SK-N-SH (cell line): ENCODE data around the gene GPR146. TPM values are rescaled to one million over a fixed set of nuclear protein-coding genes. Genes with fewer than 3 reads are reported as not detected.

Experiments used
- CTCF ChIA-PET: fragments of 300-600, 350-600 bp; formaldehyde crosslinking; extraction: SDS; loops from one replicate; lab custom pipeline; 2021; lab: Yijun Ruan, JAX
- POLR2A ChIA-PET: fragments of 350-600 bp; sonication (Branson Sonifier 250); formaldehyde crosslinking; extraction: SDS; loops from one replicate; lab custom pipeline; 2020; ENCODE audit warnings: antibody characterized with exemption, inconsistent platforms; lab: Yijun Ruan, JAX
- DNase-seq: peaks from one replicate; pipeline ENCODE4 v3.0.0; 2012
- H2AFZ ChIP-seq: fragments of 200-600 bp; sonication (generic); 2 replicates; pipeline ENCODE4 v1.8.1; 2016; ENCODE audit warnings: antibody characterized with exemption, mild to moderate bottlenecking, low read depth
- H3F3A ChIP-seq: fragments of 200-600 bp; sonication (generic); replicated peaks from 2 replicates; pipeline ENCODE3; 2016; ENCODE audit warnings: antibody characterized with exemption, mild to moderate bottlenecking; ENCODE audit not compliant: insufficient read depth
- H3K27ac ChIP-seq, 2 experiments: fragments of 200-500 bp in 1 of 2; fragments of 200-600 bp in 1 of 2; sonication (Bioruptor generic) in 1 of 2; sonication (generic), shearing (Covaris generic) in 1 of 2; 2 replicates each; pipeline versions ENCODE4 v1.5.1 to v1.6.1; 2014 to 2016; ENCODE audit warnings: low read depth in 2 of 2, inconsistent platforms in 1 of 2, low read length in 1 of 2, mild to moderate bottlenecking in 1 of 2, mixed read lengths in 1 of 2
- H3K27me3 ChIP-seq: fragments of 200-600 bp; sonication (generic), shearing (Covaris generic); 2 replicates; pipeline ENCODE4 v1.6.1; 2016; ENCODE audit warnings: mixed run types; ENCODE audit not compliant: insufficient read depth
- H3K36me3 ChIP-seq, 2 experiments: fragments of 200-500 bp in 1 of 2; fragments of 200-600 bp in 1 of 2; sonication (Bioruptor generic) in 1 of 2; sonication (generic) in 1 of 2; replicated peaks in 1 of 2; 2 replicates each; pipeline versions ENCODE3 to v1.5.1; 2014 to 2016; ENCODE audit warnings: low read length in 1 of 2, mild to moderate bottlenecking in 1 of 2; ENCODE audit not compliant: insufficient read depth in 2 of 2, control insufficient read depth in 1 of 2
- H3K4me1 ChIP-seq, 2 experiments: fragments of 200-500 bp in 1 of 2; fragments of 200-600 bp in 1 of 2; sonication (Bioruptor generic) in 1 of 2; sonication (generic), shearing (Covaris generic) in 1 of 2; 2 replicates each; pipeline versions ENCODE4 v1.5.1 to v1.6.1; 2014 to 2016; ENCODE audit warnings: low read depth in 1 of 2, low read length in 1 of 2, mixed run types in 1 of 2; ENCODE audit not compliant: insufficient read depth in 2 of 2, control insufficient read depth in 1 of 2
- H3K4me2 ChIP-seq: fragments of 200-600 bp; sonication (generic), shearing (Covaris generic); 2 replicates; pipeline ENCODE4 v1.6.1; 2017; ENCODE audit warnings: mixed run types
- H3K4me3 ChIP-seq, 2 experiments: fragments of 200-500 bp in 1 of 2; fragments of 200-600 bp in 1 of 2; sonication (Bioruptor generic) in 1 of 2; sonication (generic), shearing (Covaris generic) in 1 of 2; 2 replicates each; pipeline versions ENCODE4 v1.5.1 to v1.8.1; 2014 to 2016; ENCODE audit warnings: low read depth in 2 of 2, inconsistent platforms in 1 of 2, low read length in 1 of 2, mild to moderate bottlenecking in 1 of 2, mixed read lengths in 1 of 2, moderate library complexity in 1 of 2
- H3K79me2 ChIP-seq: fragments of 200-600 bp; sonication (generic); 2 replicates; pipeline ENCODE4 v1.8.1; 2017; ENCODE audit warnings: mild to moderate bottlenecking; ENCODE audit not compliant: insufficient read depth
- H3K9ac ChIP-seq: fragments of 200-600 bp; sonication (generic); 2 replicates; pipeline ENCODE4 v1.6.1; 2017; ENCODE audit warnings: mixed run types
- H3K9me2 ChIP-seq: fragments of 200-600 bp; sonication (generic); 2 replicates; pipeline ENCODE4 v1.6.1; 2017; ENCODE audit warnings: mixed run types
- H3K9me3 ChIP-seq: fragments of 200-600 bp; sonication (generic); 2 replicates; pipeline ENCODE4 v1.6.1; 2017; ENCODE audit warnings: mixed run types, mild to moderate bottlenecking, moderate library complexity
- H4K20me1 ChIP-seq: fragments of 200-600 bp; sonication (generic); 2 replicates; pipeline ENCODE4 v1.6.1; 2017; ENCODE audit warnings: mild to moderate bottlenecking, mixed run types; ENCODE audit not compliant: insufficient read depth
- CHD2 ChIP-seq: fragments of 150-350 bp; IDR thresholded peaks from 2 replicates; pipeline ENCODE4 v1.6.1; 2018; ENCODE audit warnings: low read length; ENCODE audit not compliant: partially characterized antibody
- ELF1 ChIP-seq: IDR thresholded peaks from 2 replicates; pipeline ENCODE4 v1.4.0; 2012
- EZH2phosphoT487 ChIP-seq: fragments of 200-600 bp; sonication (generic); IDR thresholded peaks from 2 replicates; pipeline ENCODE4 v1.6.1; 2017; ENCODE audit warnings: low read depth, mixed run types, mild to moderate bottlenecking, antibody characterized with exemption, moderate library complexity, borderline replicate concordance
- FOSL2 ChIP-seq: IDR thresholded peaks from 2 replicates; pipeline ENCODE4 v1.4.0; 2012; ENCODE audit warnings: low read depth, mild to moderate bottlenecking, moderate library complexity, borderline replicate concordance
- FOXJ3 ChIP-seq: sonication (generic); formaldehyde crosslinking; IDR thresholded peaks from 2 replicates; pipeline ENCODE4 v1.5.1; 2020; ENCODE audit warnings: mild to moderate bottlenecking, missing genetic modification reagents
- FOXM1 ChIP-seq: IDR thresholded peaks from 2 replicates; pipeline ENCODE4 v1.4.0; 2012; ENCODE audit warnings: low read depth, mild to moderate bottlenecking
- GATA2 ChIP-seq: sonication (generic); formaldehyde crosslinking; IDR thresholded peaks from 2 replicates; pipeline ENCODE4 v1.5.0; 2020; ENCODE audit warnings: mild to moderate bottlenecking, missing genetic modification reagents
- JUND ChIP-seq: IDR thresholded peaks from 2 replicates; pipeline ENCODE4 v1.4.0; 2012
- MEF2A ChIP-seq: IDR thresholded peaks from 2 replicates; pipeline ENCODE4 v1.4.0; 2012; ENCODE audit warnings: low read depth, borderline replicate concordance
- MXI1 ChIP-seq: IDR thresholded peaks from 2 replicates; pipeline ENCODE4 v1.6.1; 2012; ENCODE audit warnings: mild to moderate bottlenecking, low read depth, low read length, improper control_type of control experiment
- NRF1 ChIP-seq: IDR thresholded peaks from 2 replicates; pipeline ENCODE4 v1.6.1; 2012; ENCODE audit warnings: low read depth, mild to moderate bottlenecking, low read length
- POLR2AphosphoS5 ChIP-seq: IDR thresholded peaks from 2 replicates; pipeline ENCODE4 v1.6.1; 2012; ENCODE audit warnings: low read depth, low read length
- RCOR1 ChIP-seq: fragments of 150-350 bp; IDR thresholded peaks from 2 replicates; pipeline ENCODE4 v1.6.1; 2017; ENCODE audit warnings: antibody characterized with exemption, low read length
- RXRA ChIP-seq: IDR thresholded peaks from 2 replicates; pipeline ENCODE4 v1.4.0; 2012; ENCODE audit warnings: low read depth, mild to moderate bottlenecking, borderline replicate concordance
- TAF1 ChIP-seq: IDR thresholded peaks from 2 replicates; pipeline ENCODE4 v1.6.1; 2012; ENCODE audit warnings: low read depth, mild to moderate bottlenecking, low read length, moderate library complexity, borderline replicate concordance
- TCF12 ChIP-seq: IDR thresholded peaks from 2 replicates; pipeline ENCODE4 v1.4.0; 2012
- TEAD4 ChIP-seq: IDR thresholded peaks from 2 replicates; pipeline ENCODE4 v1.4.0; 2012; ENCODE audit warnings: mild to moderate bottlenecking, borderline replicate concordance; ENCODE audit not compliant: insufficient read depth
- USF1 ChIP-seq: IDR thresholded peaks from 2 replicates; pipeline ENCODE4 v1.4.0; 2012; ENCODE audit warnings: low read depth, borderline replicate concordance
- ZBTB33 ChIP-seq: IDR thresholded peaks from 2 replicates; pipeline ENCODE4 v1.4.0; 2012; ENCODE audit warnings: low read depth, borderline replicate concordance
- WGBS: methylation state at CpG from one replicate; pipeline ENCODE4 v1.1.6; 2017; ENCODE audit warnings: low lambda C conversion rate; 5-methylcytosine and 5-hydroxymethylcytosine counted together
- polyA plus RNA-seq, 3 experiments: library from polyadenylated mRNA; depleted of rRNA; stranded (reverse); fragments of >200 nt; gene quantifications; 2 replicates each; pipeline ENCODE4 v1.2.3, GENCODE V29; 2012
- TF ChIP-seq, protein P1 (sequence below): IDR thresholded peaks from 2 replicates; pipeline ENCODE4 v1.4.0; 2012; ENCODE audit warnings: low read depth
- TF ChIP-seq, protein P2 (sequence below): fragments of 150-350 bp; IDR thresholded peaks from 2 replicates; pipeline ENCODE4 v1.6.1; 2016; ENCODE audit warnings: mild to moderate bottlenecking, low read depth, low read length
- TF ChIP-seq, protein P3 (sequence below): IDR thresholded peaks from 2 replicates; pipeline ENCODE4; 2012

Gene GPR146
- polyA plus RNA-seq, 1 of the 3 experiments (the other 2 are of a cell fraction) = 1.4 TPM

- Histone ChIP-seq H3K9me2 (no peaks in the 10 kb centered on the region), H3K4me2 (no peak overlapping the region), H3K36me3 (peaks cover 0 to 26% of the 10 kb centered on the region in 2 experiments), H3K27me3 (no peaks in the 10 kb centered on the region), H3K4me3 (no peak overlapping the region), H3K9ac (no peak overlapping the region), H2AFZ (no peak overlapping the region), H3K79me2 (peaks cover 34% of the 10 kb centered on the region; the same call in 1 of the 2 replicates), H3K4me1 (peaks cover 16 to 37% of the 10 kb centered on the region in 2 experiments), H4K20me1 (peaks cover 23% of the 10 kb centered on the region), H3K27ac (no peak overlapping the region), H3F3A (peaks cover 10% of the 10 kb centered on the region), H3K9me3 (no peaks in the 10 kb centered on the region)
- 89% methylated on average over 32 of the region's 40 CpGs for WGBS
- TF ChIP-seq TCF12 (no peak), RCOR1 (no peak), POLR2AphosphoS5 (no peak), GATA2 (CRISPR knock-in tag) (no peak), FOXJ3 (CRISPR knock-in tag) (no peak), MEF2A (no peak), RXRA (no peak), ELF1 (no peak)
- TF ChIP-seq, protein P1, sequence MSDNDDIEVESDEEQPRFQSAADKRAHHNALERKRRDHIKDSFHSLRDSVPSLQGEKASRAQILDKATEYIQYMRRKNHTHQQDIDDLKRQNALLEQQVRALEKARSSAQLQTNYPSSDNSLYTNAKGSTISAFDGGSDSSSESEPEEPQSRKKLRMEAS = no peak
- DNase-seq = no peak
- ChIA-PET CTCF (interaction anchor here (1.0 to 5.1 kb wide), 6 partner anchors 11 to 100 kb away, joined by 3 to 48 read pairs (median 4); a partner anchor contains a TSS), POLR2A (no interaction called here)
Observed at GRCh38 chr7:1092806-1093501, 48.6 kb downstream of the GPR146 start.

GRCh38 chr7:1093502-1093843 lies 49.1 kb downstream of the GPR146 start:
- peaks cover 0 to 31% of the 10 kb centered on the region in 2 experiments for H3K36me3 ChIP-seq
- DNase-seq = no peak
- peaks cover 29% of the 10 kb centered on the region; the same call in 1 of the 2 replicates for H3K79me2 ChIP-seq
- 96% methylated on average over 14 of the region's 14 CpGs for whole genome bisulfite sequencing
- H4K20me1 ChIP-seq = peaks cover 23% of the 10 kb centered on the region
- H3F3A ChIP-seq = peaks cover 6% of the 10 kb centered on the region
- no peaks in the 10 kb centered on the region for H3K9me2 ChIP-seq
- POLR2A ChIA-PET = interaction anchor here (0.6 kb wide), 1 partner anchor 358 kb away, joined by 3 read pairs; no protein-coding TSS in a partner anchor
- no peak overlapping the region for H3K4me3 ChIP-seq
- no peaks in the 10 kb centered on the region for H3K27me3 ChIP-seq
- no peak overlapping the region for H2AFZ ChIP-seq
- TF ChIP-seq USF1 (no peak), RCOR1 (no peak), ELF1 (no peak), TCF12 (no peak), POLR2AphosphoS5 (no peak), EZH2phosphoT487 (no peak), TEAD4 (no peak), FOXJ3 (CRISPR knock-in tag) (no peak), CHD2 (no peak), MXI1 (no peak), NRF1 (no peak), ZBTB33 (no peak), FOXM1 (no peak), MEF2A (no peak), TAF1 (no peak), JUND (no peak), FOSL2 (no peak)
- TF ChIP-seq, protein P1 = no peak
- TF ChIP-seq, protein P2, sequence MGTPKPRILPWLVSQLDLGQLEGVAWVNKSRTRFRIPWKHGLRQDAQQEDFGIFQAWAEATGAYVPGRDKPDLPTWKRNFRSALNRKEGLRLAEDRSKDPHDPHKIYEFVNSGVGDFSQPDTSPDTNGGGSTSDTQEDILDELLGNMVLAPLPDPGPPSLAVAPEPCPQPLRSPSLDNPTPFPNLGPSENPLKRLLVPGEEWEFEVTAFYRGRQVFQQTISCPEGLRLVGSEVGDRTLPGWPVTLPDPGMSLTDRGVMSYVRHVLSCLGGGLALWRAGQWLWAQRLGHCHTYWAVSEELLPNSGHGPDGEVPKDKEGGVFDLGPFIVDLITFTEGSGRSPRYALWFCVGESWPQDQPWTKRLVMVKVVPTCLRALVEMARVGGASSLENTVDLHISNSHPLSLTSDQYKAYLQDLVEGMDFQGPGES = no peak
- TF ChIP-seq, protein P3, sequence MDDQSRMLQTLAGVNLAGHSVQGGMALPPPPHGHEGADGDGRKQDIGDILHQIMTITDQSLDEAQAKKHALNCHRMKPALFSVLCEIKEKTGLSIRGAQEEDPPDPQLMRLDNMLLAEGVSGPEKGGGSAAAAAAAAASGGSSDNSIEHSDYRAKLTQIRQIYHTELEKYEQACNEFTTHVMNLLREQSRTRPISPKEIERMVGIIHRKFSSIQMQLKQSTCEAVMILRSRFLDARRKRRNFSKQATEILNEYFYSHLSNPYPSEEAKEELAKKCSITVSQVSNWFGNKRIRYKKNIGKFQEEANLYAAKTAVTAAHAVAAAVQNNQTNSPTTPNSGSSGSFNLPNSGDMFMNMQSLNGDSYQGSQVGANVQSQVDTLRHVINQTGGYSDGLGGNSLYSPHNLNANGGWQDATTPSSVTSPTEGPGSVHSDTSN = no peak
- TF ChIP-seq, all 33 proteins: peak for 0
- CTCF ChIA-PET = interaction anchor here (1.0 to 5.1 kb wide), 4 partner anchors 12 to 100 kb away, joined by 3 to 48 read pairs (median 12); a partner anchor contains a TSS
- H3K9ac ChIP-seq = no peak overlapping the region
- H3K9me3 ChIP-seq = no peaks in the 10 kb centered on the region
- H3K4me2 ChIP-seq = no peak overlapping the region
- H3K27ac ChIP-seq = no peak overlapping the region
- peaks cover 12 to 31% of the 10 kb centered on the region in 2 experiments for H3K4me1 ChIP-seq
